Bronchial epithelial cell (primary cell): ENCODE measurements around the gene IFNLR1. TPM values are rescaled to one million over a fixed set of nuclear protein-coding genes. Genes with fewer than 3 reads are reported as not detected.

Source experiments
- DNase-seq: peaks from one replicate; pipeline ENCODE4 v3.0.0-alpha.2; 2010; ENCODE audit warnings: low read depth
- FAIRE-seq: peaks from 2 replicates; lab custom pipeline; 2011; peaks lifted over from hg19 to GRCh38; lab: Jason Lieb, UNC
- H3K27me3 ChIP-seq: 2 replicates; pipeline ENCODE4 v1.5.1; 2011; ENCODE audit warnings: low read length; ENCODE audit not compliant: control insufficient read depth, insufficient read depth
- H3K36me3 ChIP-seq: 2 replicates; pipeline ENCODE4 v1.5.1; 2011; ENCODE audit warnings: low read length; ENCODE audit not compliant: control insufficient read depth, insufficient read depth
- H3K4me3 ChIP-seq: 2 replicates; pipeline ENCODE4 v1.5.1; 2011; ENCODE audit warnings: mild to moderate bottlenecking, low read depth, low read length, control low read depth
- CTCF ChIP-seq: IDR thresholded peaks from 2 replicates; pipeline ENCODE4 v1.5.1; 2011; ENCODE audit warnings: mild to moderate bottlenecking, moderate library complexity, low read length, control low read depth, inconsistent platforms; ENCODE audit not compliant: insufficient read depth, severe bottlenecking
- total RNA-seq: library from RNA; depleted of rRNA; stranded (reverse); fragments of >200 nt; gene quantifications from 2 replicates; pipeline ENCODE4 v1.2.1, GENCODE V29; 2014

The IFNLR1 gene
- total RNA-seq, 1 donor from 2014 or later, result 4.5 TPM

DNA sequence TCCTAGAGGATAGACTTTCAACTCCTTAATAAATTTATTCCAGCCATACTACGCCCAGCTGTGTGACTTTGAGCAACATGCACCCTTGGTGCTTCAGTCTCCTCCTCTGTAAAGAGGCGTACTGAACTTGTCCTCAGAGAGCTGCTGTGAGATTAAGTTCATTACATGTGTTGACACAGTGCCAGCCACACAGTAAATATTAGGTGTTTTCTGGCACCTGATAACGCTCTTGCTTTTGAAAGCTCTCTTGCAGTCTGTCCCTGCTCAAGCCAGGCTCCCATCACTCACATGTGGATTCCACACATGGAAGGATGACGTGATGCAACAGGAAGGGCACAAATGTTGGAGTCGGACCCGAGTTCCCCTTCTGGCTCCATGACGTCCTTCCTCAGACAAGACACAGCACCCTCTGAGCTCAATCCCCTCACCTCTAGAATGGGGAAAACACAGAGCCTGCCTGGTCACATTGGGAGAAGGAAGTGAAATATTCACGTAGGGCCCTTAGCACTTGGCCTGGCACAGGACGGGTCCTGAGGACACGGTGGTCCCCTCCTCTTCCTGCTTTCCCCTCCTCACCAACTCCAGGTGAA, 7.7 kb downstream of the IFNLR1 start:
- DNase-seq (no peak), FAIRE-seq (no peak)
- H3K36me3 ChIP-seq, result peaks cover 5% of the 10 kb centered on the region
- H3K4me3 ChIP-seq, result no peak overlapping the region
- TF ChIP-seq CTCF, result no peak
- H3K27me3 ChIP-seq, result no peaks in the 10 kb centered on the region

DNA sequence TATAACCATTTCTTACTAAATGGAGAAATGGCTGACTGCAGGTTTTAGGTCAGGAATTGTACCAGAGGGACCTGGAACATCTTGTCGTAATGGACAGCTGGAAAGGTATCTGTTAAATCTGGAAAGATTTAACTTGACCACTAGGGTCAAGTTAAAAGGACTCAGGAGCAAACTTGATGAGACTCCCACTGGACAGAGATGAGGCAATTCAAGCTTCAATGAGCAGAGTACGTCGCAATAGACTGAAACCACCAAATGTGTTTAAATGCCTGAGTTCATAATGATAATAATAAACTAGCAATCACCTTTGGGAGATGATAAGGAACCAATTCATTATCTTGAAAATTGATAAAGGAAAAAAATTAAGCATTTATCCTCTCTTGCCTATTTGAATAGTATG, 8.7 kb downstream of the IFNLR1 start:
- DNase-seq (no peak), FAIRE-seq (no peak)
- Histone ChIP-seq H3K4me3 (no peak overlapping the region), H3K27me3 (no peaks in the 10 kb centered on the region), H3K36me3 (peaks cover 5% of the 10 kb centered on the region)
- no peak for TF ChIP-seq CTCF

GRCh38 chr1:24177161-24177560, 9.9 kb downstream of the IFNLR1 start:
- Histone ChIP-seq H3K4me3 (no peak overlapping the region), H3K27me3 (no peaks in the 10 kb centered on the region), H3K36me3 (peaks cover 5% of the 10 kb centered on the region)
- no peak for DNase-seq
- no peak for TF ChIP-seq CTCF
- FAIRE-seq, result no peak

DNA sequence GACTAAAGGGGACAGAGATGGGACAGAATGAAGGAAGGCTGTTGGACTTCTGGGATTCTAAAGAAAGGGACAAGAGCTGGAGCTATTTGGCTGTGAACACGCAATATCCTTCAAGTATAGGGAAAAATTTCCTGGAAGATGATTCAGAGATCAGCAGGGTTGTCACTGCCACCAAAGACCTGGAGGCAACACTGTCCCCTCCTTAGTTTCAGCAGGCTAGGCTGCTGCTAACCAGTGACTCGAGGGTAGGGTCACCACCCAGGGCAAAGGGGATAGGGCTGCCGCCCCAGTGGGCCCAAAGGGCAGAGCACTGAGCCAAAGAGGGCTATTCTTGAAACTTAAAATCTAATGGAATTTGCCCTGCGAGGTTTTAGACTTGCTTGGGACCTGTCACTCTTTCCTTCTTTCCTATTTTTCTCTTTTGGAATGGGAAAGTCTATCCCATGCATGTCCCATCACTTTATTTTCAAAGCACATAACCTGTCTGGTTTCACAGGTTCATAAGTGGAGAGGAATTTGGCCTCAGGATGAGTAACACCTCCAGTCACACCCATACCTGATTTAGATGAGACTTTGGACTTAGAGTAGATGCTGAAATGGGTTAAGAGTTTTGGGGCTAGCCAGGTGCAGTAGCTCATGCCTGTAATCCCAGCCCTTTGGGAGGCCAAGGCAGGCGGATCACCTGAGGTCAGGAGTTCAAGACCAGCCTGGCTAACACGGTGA, 11.9 kb downstream of the IFNLR1 start:
- Histone ChIP-seq H3K27me3 (no peaks in the 10 kb centered on the region), H3K36me3 (peaks cover 5% of the 10 kb centered on the region), H3K4me3 (no peak overlapping the region)
- TF ChIP-seq CTCF, result no peak
- FAIRE-seq (no peak), DNase-seq (peak; percentile 66)

DNA sequence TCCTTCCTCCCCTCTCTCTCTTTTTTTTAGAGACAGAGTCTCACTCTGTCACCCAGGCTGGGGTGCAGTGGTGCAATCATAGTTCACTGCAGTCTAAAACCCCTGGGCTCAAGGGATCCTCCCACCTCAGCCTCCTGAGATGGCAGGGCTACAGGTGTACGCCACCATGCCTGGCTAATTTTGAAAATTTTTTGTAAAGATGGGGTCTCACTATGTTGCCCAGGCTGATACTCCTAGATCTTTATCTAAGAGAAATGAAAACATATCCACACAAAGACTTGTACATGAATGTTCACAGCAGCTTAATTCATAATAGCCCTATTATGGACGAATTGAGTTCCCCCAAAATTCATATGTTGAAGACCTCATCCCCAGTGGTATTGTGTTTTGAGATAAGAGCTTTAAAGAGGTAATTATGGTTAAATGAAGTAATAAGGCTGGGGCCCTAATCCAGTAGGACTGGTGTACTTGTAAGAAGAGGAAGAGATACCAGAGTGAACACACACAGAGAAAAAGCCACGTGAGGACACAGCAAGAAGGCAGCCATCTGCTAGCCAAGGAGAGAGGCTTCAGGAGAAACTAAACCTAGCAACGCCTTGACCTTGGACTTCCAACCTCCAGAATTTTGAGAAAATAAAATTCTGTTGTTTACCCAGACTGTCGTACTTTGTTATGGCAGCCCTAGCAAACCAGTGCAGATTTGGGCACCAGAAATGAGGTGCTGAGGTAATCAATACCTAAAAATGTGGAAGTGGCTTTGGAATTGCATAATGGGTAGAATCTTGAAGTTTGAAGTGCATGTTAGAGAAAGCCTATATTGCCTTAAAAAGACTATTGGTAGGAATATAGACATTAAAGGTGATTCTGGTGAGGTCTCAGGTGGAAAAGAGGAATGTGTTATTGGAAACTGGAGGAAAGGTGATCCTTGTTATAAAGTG, 13.2 kb downstream of the IFNLR1 start:
- no peaks in the 10 kb centered on the region for H3K36me3 ChIP-seq
- H3K4me3 ChIP-seq, result no peak overlapping the region
- H3K27me3 ChIP-seq, result no peaks in the 10 kb centered on the region
- no peak for FAIRE-seq
- no peak for DNase-seq
- no peak for TF ChIP-seq CTCF
